ENCODE data around the gene NEMP1. TPM values are rescaled to one million over a fixed set of nuclear protein-coding genes. Genes with fewer than 3 reads are reported as not detected.

The NEMP1 gene
- total and polyA plus RNA-seq, 10 of the 15 experiments (the other 5 are each of a cell fraction or from before 2014, with no cell fraction given): 4.0 to 45.9 (median 19.8) TPM

DNA sequence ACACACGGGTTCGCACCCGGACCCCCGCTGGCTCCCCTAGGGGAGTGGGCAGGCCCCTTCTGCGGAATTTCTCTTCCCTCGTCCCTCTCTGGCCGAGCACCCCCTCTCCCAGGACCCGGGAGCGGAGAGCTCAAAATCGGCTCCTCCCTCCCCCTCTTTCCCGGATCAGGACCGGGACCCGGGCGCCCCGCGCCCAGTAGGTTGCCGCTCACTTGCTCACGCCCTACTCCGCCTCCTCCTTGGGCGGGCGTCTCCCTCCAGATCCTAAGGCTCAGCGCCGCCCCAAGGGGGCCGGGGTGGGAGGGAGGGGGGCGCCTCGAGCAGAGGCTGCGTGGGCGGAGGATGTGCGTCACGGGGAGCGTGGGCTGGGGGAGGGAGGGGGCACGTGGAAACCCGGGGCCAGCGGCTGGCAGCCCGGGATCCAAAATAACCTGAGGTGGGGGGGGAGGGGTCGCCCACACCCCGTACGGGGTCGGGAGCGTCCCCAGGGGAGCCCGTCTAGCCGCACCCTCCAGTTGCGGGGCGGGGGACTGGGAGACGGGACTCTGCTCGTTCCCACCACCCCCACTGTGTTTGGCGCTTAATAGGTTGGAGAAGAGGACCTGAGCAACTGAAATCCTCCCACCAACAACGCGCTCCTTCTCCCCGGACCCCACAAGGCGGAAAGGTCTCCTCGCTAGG, 8.6 kb upstream of the NEMP1 start (continued):
- TF ChIP-seq SP1 (IDR thresholded peaks at IDR 0.05; ENCODE audit: low read depth, low read length): peak; percentile 15
- 0 out of 2 replicates have a peak, but pooled peaks have one; percentile 54 for TF ChIP-seq TCF12 (IDR thresholded peaks at IDR 0.05; ENCODE audit: low read depth, low read length)
- TF ChIP-seq BCL11A (IDR thresholded peaks at IDR 0.05; ENCODE audit: low read depth, low read length): 0 out of 2 replicates have a peak, but pooled peaks have one; percentile 6
- peak; percentile 38 for TF ChIP-seq DPF2 (IDR thresholded peaks at IDR 0.05)
- TF ChIP-seq MXI1 (IDR thresholded peaks at IDR 0.05; ENCODE audit: low read depth, low read length): no peak
- peak; percentile 21 for TF ChIP-seq RELA (IDR thresholded peaks at IDR 0.05; ENCODE audit: borderline replicate concordance, partially characterized antibody)
- TF ChIP-seq, protein P1, sequence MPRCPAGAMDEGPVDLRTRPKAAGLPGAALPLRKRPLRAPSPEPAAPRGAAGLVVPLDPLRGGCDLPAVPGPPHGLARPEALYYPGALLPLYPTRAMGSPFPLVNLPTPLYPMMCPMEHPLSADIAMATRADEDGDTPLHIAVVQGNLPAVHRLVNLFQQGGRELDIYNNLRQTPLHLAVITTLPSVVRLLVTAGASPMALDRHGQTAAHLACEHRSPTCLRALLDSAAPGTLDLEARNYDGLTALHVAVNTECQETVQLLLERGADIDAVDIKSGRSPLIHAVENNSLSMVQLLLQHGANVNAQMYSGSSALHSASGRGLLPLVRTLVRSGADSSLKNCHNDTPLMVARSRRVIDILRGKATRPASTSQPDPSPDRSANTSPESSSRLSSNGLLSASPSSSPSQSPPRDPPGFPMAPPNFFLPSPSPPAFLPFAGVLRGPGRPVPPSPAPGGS (IDR thresholded peaks at IDR 0.05; ENCODE audit: borderline replicate concordance, insufficient read depth, low read depth, low read length, poor library complexity, severe bottlenecking): no peak
- TF ChIP-seq SIN3A (IDR thresholded peaks at IDR 0.05; ENCODE audit: low read depth, low read length): peak; percentile 55; the same call in 1 of the 2 replicates
- no peak for TF ChIP-seq CBX3 (IDR thresholded peaks at IDR 0.05; ENCODE audit: borderline replicate concordance, low read depth)
- peak; percentile 46; the same call in 1 of the 2 replicates for TF ChIP-seq POLR2AphosphoS2 (IDR thresholded peaks at IDR 0.05; ENCODE audit: low read depth, low read length)
- peak; percentile 63; the same call in 1 of the 2 replicates for TF ChIP-seq MEF2A (IDR thresholded peaks at IDR 0.05; ENCODE audit: insufficient read depth, low read depth, low read length)
- TF ChIP-seq SMARCA5 (IDR thresholded peaks at IDR 0.05): peak; percentile 40; the same call in 1 of the 2 replicates
- TF ChIP-seq, protein P2, sequence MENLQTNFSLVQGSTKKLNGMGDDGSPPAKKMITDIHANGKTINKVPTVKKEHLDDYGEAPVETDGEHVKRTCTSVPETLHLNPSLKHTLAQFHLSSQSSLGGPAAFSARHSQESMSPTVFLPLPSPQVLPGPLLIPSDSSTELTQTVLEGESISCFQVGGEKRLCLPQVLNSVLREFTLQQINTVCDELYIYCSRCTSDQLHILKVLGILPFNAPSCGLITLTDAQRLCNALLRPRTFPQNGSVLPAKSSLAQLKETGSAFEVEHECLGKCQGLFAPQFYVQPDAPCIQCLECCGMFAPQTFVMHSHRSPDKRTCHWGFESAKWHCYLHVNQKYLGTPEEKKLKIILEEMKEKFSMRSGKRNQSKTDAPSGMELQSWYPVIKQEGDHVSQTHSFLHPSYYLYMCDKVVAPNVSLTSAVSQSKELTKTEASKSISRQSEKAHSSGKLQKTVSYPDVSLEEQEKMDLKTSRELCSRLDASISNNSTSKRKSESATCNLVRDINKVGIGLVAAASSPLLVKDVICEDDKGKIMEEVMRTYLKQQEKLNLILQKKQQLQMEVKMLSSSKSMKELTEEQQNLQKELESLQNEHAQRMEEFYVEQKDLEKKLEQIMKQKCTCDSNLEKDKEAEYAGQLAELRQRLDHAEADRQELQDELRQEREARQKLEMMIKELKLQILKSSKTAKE (IDR thresholded peaks at IDR 0.05; ENCODE audit: low read depth, poor library complexity, severe bottlenecking): peak; percentile 3
- TF ChIP-seq TARDBP (IDR thresholded peaks at IDR 0.05; ENCODE audit: borderline replicate concordance): 0 out of 2 replicates have a peak, but pooled peaks have one; percentile 18
- TF ChIP-seq CHD2 (IDR thresholded peaks at IDR 0.05; ENCODE audit: borderline replicate concordance, low read depth, low read length): peak; percentile 62; the same call in 1 of the 2 replicates
- peak; percentile 10 for TF ChIP-seq POLR2AphosphoS5 (IDR thresholded peaks at IDR 0.05; ENCODE audit: low read length)
- TF ChIP-seq RAD21 (IDR thresholded peaks at IDR 0.05; ENCODE audit: insufficient read depth, low read depth, low read length): no peak
- 0 out of 2 replicates have a peak, but pooled peaks have one; percentile 4 for TF ChIP-seq PAX5 (IDR thresholded peaks at IDR 0.05; ENCODE audit: borderline replicate concordance, low read depth, low read length)
- TF ChIP-seq EED (IDR thresholded peaks at IDR 0.05; ENCODE audit: low read depth): no peak
- no peak for TF ChIP-seq PAX8 (IDR thresholded peaks at IDR 0.05)
- TF ChIP-seq FOS (IDR thresholded peaks at IDR 0.05; ENCODE audit: borderline replicate concordance, extremely low read depth, insufficient read length): no peak
- 0 out of 2 replicates have a peak, but pooled peaks have one; percentile 34 for TF ChIP-seq NR2F1 (conservative IDR thresholded peaks at IDR 0.05)
